Muscle layer of duodenum (tissue), 2 donors: ENCODE data around the gene ACSF2.

Experiments used
- H3K27ac ChIP-seq: one replicate; pipeline ENCODE4 v1.7.0; 2013; ENCODE audit warnings: mild to moderate bottlenecking, low read length
- H3K27me3 ChIP-seq: one replicate; pipeline ENCODE4 v1.7.0; 2013; ENCODE audit warnings: low read depth, mild to moderate bottlenecking, control low read depth, low read length
- H3K36me3 ChIP-seq, 2 donors: one replicate each; pipeline ENCODE4 v1.7.0; 2013; ENCODE audit warnings: low read length in 2 of 2, control low read depth in 1 of 2, mild to moderate bottlenecking in 1 of 2; ENCODE audit not compliant: insufficient read depth in 2 of 2, control insufficient read depth in 1 of 2
- H3K4me1 ChIP-seq, 2 donors: one replicate each; pipeline ENCODE4 v1.7.0; 2013; ENCODE audit warnings: low read length in 2 of 2, mild to moderate bottlenecking in 2 of 2, control low read depth in 1 of 2, moderate library complexity in 1 of 2; ENCODE audit not compliant: insufficient read depth in 2 of 2, control insufficient read depth in 1 of 2
- H3K4me3 ChIP-seq, 2 donors: one replicate each; pipeline ENCODE4 v1.7.0; 2013; ENCODE audit warnings: low read length in 2 of 2, low read depth in 1 of 2, mild to moderate bottlenecking in 1 of 2
- H3K9me3 ChIP-seq, 2 donors: one replicate each; pipeline ENCODE4 v1.7.0; 2013; ENCODE audit warnings: low read length in 2 of 2, control low read depth in 1 of 2, mild to moderate bottlenecking in 1 of 2; ENCODE audit not compliant: control insufficient read depth in 1 of 2
- donor health status: healthy.

The ACSF2 gene

DNA sequence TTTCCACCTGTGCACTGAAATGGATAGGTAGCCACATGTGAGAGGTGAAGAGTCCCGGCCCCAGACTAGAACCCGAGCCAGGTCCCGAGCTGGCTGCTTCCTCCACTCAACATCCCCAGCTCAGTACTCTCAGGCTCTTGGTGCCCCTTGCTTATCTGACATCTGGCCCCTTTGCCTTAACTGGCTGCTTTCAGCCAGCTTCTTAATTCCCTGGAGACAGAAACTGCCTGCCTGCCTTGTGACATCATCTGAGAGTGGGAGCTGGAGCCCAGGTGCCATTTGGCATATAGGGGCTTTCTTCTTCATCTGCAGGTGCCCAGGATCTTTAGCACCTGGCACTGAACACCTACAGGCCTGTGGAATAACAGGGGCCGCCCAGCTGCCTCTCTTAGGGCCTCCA, 33.7 kb downstream of the ACSF2 start:
- peaks cover 0 to 11% of the 10 kb centered on the region in 2 donors for H3K36me3 ChIP-seq
- no peaks in the 10 kb centered on the region for H3K9me3 ChIP-seq
- no peaks in the 10 kb centered on the region for H3K27me3 ChIP-seq
- H3K4me1 ChIP-seq = no peaks in the 10 kb centered on the region
- H3K4me3 ChIP-seq = no peak overlapping the region
- H3K27ac ChIP-seq = no peak overlapping the region

DNA sequence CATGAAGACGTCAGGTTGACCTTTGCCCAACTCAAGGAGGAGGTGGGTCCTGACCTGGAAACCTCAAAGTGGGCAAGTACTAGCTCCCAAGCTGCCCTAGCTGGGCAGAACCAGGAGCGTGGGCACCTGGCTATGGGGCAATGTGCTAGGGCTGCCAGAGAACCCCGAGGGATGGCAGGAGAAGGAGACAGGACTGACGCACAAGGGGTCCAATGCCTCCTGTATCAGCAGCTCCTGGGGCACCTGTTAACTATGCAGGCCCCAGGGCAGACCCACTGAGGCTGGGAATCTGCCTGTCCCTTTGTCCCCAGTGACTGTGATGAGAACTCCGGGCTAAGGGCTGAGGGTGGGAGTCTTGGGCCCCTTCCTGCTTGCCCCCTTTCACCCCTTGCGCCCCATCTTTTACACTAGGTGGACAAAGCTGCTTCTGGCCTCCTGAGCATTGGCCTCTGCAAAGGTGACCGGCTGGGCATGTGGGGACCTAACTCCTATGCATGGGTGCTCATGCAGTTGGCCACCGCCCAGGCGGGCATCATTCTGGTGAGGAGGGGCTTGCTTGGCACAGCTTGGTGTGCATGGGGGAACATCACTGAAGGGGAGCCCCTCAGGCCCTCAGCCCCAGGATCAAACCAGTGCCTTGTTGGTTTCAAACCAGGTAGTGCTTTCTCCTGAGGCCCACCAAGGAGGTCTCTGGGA, 35.0 kb downstream of the ACSF2 start:
- H3K9me3 ChIP-seq = no peaks in the 10 kb centered on the region
- H3K4me1 ChIP-seq = no peaks in the 10 kb centered on the region
- no peak overlapping the region for H3K4me3 ChIP-seq
- peaks cover 0 to 11% of the 10 kb centered on the region in 2 donors for H3K36me3 ChIP-seq
- H3K27ac ChIP-seq = no peak overlapping the region
- no peaks in the 10 kb centered on the region for H3K27me3 ChIP-seq

- H3K4me1 ChIP-seq = no peaks in the 10 kb centered on the region
- no peak overlapping the region for H3K4me3 ChIP-seq
- H3K27ac ChIP-seq = no peak overlapping the region
These were observed 35.6 kb downstream of the ACSF2 start for GRCh38 chr17:50461550-50462132.

DNA sequence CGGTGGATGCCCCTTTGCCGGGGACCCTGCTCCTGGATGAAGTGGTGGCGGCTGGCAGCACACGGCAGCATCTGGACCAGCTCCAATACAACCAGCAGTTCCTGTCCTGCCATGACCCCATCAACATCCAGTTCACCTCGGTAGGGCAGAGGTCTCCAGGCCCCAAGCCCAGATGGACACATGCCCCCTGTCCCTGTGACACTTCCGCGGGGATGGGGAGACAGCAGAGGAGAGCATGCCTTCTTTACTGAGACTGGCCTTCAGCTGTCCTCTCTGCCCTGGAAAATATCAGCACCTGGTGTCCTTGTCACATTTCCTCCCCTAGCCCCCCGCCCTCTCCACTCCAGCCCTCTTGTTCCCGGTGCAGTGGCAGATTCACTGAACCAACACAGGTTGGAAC, 36.4 kb downstream of the ACSF2 start:
- Histone ChIP-seq H3K4me1 (no peaks in the 10 kb centered on the region), H3K9me3 (no peaks in the 10 kb centered on the region), H3K4me3 (no peak overlapping the region), H3K36me3 (peaks cover 0 to 11% of the 10 kb centered on the region in 2 donors), H3K27ac (no peak overlapping the region), H3K27me3 (peaks cover 1% of the 10 kb centered on the region)

More at GRCh38 chr17:50461550-50462132, 35.6 kb downstream of the ACSF2 start:
- Histone ChIP-seq H3K36me3 (peaks cover 0 to 11% of the 10 kb centered on the region in 2 donors), H3K27me3 (no peaks in the 10 kb centered on the region), H3K9me3 (no peaks in the 10 kb centered on the region)

GRCh38 chr17:50464121-50464520, 38.1 kb downstream of the ACSF2 start:
- H3K27me3 ChIP-seq = peaks cover 12% of the 10 kb centered on the region
- no peak overlapping the region for H3K27ac ChIP-seq
- H3K4me1 ChIP-seq = peaks cover 0 to 13% of the 10 kb centered on the region in 2 donors
- H3K9me3 ChIP-seq = no peaks in the 10 kb centered on the region
- H3K36me3 ChIP-seq = peaks cover 0 to 11% of the 10 kb centered on the region in 2 donors
- H3K4me3 ChIP-seq = no peak overlapping the region

DNA sequence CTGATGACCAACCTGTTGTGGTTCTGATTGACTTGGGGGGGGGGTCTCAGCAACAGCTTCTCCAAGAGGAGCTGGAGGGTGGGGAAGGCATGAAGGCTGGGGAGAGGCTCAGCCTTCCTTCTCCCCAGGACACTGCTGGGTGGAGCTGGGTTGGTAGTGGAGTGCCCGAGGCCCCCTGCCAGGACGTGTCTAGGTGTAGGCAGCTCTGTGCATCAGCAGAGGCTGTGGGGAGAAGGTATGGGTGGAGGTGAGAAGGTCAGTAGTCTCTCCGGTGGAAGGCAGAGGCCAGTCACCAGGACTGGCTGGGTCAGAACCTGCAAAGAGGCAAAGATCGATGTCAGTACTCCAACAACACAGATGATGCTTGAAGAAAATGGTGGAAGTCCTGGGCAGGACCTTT, 38.7 kb downstream of the ACSF2 start:
- peaks cover 12% of the 10 kb centered on the region for H3K27me3 ChIP-seq
- H3K36me3 ChIP-seq = peaks cover 0 to 11% of the 10 kb centered on the region in 2 donors
- no peak overlapping the region for H3K4me3 ChIP-seq
- no peaks in the 10 kb centered on the region for H3K9me3 ChIP-seq
- H3K27ac ChIP-seq = no peak overlapping the region
- peaks cover 0 to 16% of the 10 kb centered on the region in 2 donors for H3K4me1 ChIP-seq

GRCh38 chr17:50465171-50465570, 39.2 kb downstream of the ACSF2 start:
- Histone ChIP-seq H3K4me1 (peaks cover 0 to 16% of the 10 kb centered on the region in 2 donors), H3K27me3 (peaks cover 12% of the 10 kb centered on the region), H3K27ac (no peak overlapping the region), H3K36me3 (peaks cover 0 to 11% of the 10 kb centered on the region in 2 donors), H3K4me3 (no peak overlapping the region), H3K9me3 (no peaks in the 10 kb centered on the region)

- no peak overlapping the region for H3K4me3 ChIP-seq
- H3K9me3 ChIP-seq = no peaks in the 10 kb centered on the region
These were observed 39.6 kb downstream of the ACSF2 start for GRCh38 chr17:50465635-50466034.

DNA sequence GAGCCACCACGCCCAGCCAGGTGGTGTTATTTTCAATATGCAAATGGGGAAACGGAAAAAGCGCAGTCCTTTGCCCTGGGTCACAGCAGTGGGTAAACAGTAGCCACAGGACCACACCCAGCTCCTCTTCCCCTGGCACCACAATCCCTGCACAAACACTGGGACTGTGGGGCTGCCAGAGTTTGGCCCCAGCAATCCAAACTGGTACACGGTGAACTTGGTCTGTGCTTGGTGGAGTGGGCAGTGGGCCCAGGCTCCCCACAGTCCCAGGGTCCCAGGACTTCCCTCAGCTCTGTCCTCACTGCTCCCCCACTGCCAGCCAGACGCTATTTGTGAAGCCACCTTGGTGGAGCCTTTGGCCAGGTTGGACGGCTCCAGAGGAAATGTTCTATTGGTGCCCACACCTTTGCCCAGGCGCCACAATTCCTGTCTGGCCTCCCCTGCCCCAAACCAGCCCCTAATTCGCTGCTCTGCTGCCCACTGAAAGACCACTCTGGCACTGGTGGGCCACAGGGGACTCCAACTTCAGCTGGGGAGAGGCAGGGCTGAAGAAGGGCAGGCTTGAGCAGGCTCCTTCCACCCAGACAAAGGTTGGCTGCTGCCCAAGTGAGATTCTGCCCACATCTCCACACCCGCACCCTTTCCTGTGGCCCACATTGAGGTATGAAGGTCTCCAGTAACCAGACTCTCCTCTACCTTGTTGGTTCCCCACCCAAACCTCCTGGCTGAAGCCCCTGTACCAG, 40.5 kb downstream of the ACSF2 start:
- no peak overlapping the region for H3K27ac ChIP-seq
- H3K27me3 ChIP-seq = peaks cover 12% of the 10 kb centered on the region
- peaks cover 0 to 16% of the 10 kb centered on the region in 2 donors for H3K4me1 ChIP-seq
- H3K36me3 ChIP-seq = peaks cover 0 to 9% of the 10 kb centered on the region in 2 donors
- no peak overlapping the region for H3K4me3 ChIP-seq
- no peaks in the 10 kb centered on the region for H3K9me3 ChIP-seq

More at GRCh38 chr17:50465635-50466034, 39.6 kb downstream of the ACSF2 start:
- peaks cover 0 to 11% of the 10 kb centered on the region in 2 donors for H3K36me3 ChIP-seq
- peaks cover 12% of the 10 kb centered on the region for H3K27me3 ChIP-seq
- H3K27ac ChIP-seq = no peak overlapping the region
- peaks cover 0 to 16% of the 10 kb centered on the region in 2 donors for H3K4me1 ChIP-seq

- H3K27me3 ChIP-seq = peaks cover 12% of the 10 kb centered on the region
- H3K4me1 ChIP-seq = peaks cover 0 to 16% of the 10 kb centered on the region in 2 donors
- H3K4me3 ChIP-seq = no peak overlapping the region
- no peaks in the 10 kb centered on the region for H3K9me3 ChIP-seq
- no peak overlapping the region for H3K27ac ChIP-seq
- peaks cover 0 to 7% of the 10 kb centered on the region in 2 donors for H3K36me3 ChIP-seq
These were observed 41.3 kb downstream of the ACSF2 start for GRCh38 chr17:50467114-50467854.

- H3K36me3 ChIP-seq = peaks cover 0 to under 1% of the 10 kb centered on the region in 2 donors
- no peaks in the 10 kb centered on the region for H3K9me3 ChIP-seq
- no peak overlapping the region for H3K4me3 ChIP-seq
- H3K4me1 ChIP-seq = peaks cover 0 to 16% of the 10 kb centered on the region in 2 donors
- H3K27ac ChIP-seq = no peak overlapping the region
- peaks cover 12% of the 10 kb centered on the region for H3K27me3 ChIP-seq
These were observed 41.9 kb downstream of the ACSF2 start for GRCh38 chr17:50467855-50468303.
